ENCODE measurements around the gene TRMT44.
A peak's percentile ranks its signal among the peaks of the same experiment; 100 is the strongest.
"Not testable (repeated sequence)": the region's sequence is repeated elsewhere in the genome, so short reads cannot be mapped to it uniquely, and the experiment has no call there.

The TRMT44 gene

DNA sequence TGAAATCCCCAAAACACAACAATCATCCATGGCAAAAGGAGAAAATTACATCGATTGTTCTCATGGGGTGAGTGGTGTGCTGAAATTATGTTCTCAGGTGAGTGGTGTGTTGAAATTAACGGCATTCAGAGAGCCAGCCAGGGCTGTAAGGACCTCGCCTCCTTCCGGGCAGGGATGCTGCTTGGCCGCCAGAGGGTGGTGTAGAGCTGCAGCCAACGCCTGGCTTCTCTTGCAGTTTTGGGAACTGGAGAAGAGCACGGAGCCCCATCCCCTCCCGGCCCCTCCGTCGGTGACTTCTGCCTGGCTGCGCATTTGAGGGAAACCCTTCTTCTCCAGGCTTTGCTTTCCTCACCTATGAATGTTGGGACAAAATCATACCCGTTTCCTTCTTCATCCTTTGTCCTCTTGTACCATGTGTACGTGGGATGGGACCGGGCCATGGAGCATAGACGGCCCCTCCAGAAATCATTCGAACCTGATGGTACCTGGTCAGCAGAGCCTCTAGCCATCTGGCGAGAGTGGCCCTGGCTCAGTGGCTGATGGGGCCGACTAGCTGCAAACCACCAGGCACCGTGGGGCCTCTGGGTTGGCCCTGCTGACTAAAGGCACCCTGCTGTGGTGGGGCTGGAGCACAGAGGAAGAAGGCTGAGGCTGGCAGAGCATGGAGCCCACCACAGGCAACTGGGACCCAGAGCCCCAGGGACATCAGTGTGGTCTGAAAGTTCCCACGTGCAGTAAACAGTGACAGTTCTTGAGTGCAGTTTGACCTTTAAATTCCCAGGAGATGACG, 28.4 kb downstream of the TRMT44 start:
- DNase-seq (ENCODE audit: low read depth in 3 of 3), result peak; percentile 23 to 58 (median 36)

DNA sequence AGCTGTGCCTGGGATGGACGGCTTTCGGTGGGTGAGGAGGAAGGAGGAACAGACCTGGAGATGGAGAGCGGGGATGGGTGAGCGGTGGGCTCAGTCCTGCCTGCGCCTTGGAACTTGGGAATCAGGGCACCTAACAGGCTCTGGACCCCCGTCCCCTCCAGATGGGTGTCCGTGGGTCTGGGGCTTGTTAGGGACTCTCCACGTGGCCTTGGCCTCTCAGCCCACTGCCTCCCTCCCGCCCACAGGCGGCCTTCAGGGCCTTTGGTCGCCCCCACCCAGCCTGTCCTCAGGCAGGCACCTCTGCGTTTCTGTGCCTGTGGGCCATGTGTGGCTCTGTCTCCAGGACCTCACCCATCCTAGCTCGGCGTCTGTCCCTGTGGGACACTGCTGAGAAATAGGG, 29.0 kb downstream of the TRMT44 start:
- DNase-seq (ENCODE audit: low read depth in 3 of 3), result no peak

DNA sequence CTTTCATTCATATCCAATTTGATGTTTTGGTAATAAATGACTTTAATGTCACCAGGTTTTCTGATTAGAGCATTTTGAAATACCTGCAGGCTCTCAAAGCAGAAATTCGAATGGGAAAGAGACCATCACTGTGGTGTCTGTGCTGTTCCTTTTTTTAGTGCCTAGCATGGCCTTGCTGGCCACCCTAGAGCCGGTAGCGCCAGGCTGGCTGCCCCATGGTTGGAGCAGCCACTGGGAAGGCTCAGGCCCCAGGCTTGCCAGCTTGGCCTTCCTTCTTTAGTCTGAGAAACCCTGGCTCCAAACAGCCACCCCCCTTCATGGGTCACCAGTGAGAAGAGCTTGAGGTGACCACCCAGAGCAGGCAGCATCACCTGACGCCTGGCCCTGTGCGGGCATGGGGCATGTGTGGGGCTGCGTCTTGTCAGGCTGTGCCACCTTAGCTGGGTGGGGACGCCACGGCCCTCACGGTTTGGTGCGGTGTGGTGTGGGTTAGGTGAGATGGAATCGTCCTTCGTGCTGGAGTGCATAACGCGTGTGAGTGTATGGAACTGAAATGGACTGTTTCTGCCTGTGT, 30.0 kb downstream of the TRMT44 start:
- DNase-seq (ENCODE audit: low read depth in 3 of 3), result no peak

DNA sequence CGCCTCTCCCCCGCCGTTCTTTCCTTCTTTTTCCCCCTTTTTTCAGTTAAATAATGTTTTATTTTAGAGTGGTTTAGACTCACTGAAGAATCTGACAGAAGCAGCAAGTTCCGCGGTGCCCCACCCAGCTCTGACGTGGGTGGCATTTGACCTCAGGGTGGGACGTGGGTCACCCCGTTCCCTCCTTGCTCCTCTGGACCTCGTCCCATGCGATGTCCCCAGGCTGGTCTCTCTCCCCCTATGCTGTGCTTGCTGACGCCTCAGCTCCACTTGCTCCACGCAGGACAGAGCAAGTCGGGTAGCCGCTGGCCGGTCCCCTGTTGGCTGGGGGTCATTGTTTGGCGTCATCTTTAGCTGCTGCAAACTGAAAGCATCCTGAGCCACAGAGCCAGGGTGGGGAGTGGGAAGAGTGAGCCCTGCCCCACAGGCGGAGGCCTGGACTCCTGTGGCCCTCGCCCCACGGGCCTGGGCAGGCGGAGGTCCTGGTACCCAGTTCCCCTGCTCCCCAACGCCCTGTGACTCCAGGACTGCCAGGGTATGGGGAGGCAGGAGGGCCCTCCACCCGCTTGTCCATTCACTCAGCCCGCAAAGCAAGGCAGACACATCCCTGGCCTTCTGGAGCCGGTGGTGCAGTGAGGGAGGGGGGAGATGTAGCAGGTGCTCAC, 30.8 kb downstream of the TRMT44 start:
- DNase-seq (ENCODE audit: low read depth in 3 of 3), result no peak

DNA sequence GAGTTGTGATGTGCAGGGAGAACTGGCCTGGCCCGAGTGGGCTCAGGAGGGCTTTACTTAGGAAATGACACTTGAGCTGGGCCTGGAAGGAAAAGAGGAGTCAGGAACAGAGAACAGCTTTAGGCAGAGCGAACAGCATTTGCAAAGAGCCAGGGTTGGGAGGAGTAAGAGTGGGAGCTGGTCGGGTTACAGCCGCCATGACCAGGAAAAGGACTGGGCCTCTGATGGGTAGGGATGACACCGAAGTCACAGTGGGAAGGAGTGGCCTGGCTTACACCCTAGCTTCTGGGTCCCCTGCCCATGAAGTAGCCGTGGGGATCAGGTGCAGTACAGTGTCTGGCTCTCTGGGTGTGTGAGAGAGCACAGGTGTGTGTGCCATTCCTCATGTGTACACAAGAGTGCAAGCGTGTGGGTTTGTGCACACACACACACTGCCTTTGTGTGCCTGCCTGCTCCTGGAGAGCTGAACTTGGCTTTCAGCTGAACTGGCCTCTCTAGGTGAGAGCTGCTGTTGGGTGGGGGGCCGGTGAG, 31.6 kb downstream of the TRMT44 start:
- DNase-seq (ENCODE audit: low read depth in 3 of 3), result no peak

DNA sequence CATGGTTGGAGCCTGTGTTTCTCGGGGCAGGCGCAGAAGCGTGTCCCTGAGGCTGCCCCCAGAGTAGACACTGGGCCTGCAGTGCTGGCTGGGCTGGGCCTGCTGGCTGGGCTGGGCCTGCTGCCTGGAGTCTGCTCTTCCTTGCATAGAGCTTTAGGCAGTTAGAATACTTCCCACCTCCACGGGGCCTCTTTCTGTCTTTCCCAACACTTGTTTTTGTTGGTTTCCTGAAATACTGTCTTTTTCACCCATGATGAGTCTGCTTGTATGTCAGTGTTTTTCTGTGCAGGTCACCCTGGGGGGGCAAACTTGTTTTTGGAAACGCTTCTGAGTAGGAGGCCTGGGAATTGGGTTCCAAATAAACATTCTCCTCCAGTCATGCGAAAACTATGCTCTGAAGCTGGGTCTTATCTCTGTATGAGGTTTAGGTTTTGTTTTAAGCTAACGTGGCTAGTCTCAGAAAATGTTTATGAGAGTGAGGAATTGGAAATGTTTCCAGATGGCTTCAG, 32.2 kb downstream of the TRMT44 start:
- no peak for DNase-seq (ENCODE audit: low read depth in 3 of 3)

DNA sequence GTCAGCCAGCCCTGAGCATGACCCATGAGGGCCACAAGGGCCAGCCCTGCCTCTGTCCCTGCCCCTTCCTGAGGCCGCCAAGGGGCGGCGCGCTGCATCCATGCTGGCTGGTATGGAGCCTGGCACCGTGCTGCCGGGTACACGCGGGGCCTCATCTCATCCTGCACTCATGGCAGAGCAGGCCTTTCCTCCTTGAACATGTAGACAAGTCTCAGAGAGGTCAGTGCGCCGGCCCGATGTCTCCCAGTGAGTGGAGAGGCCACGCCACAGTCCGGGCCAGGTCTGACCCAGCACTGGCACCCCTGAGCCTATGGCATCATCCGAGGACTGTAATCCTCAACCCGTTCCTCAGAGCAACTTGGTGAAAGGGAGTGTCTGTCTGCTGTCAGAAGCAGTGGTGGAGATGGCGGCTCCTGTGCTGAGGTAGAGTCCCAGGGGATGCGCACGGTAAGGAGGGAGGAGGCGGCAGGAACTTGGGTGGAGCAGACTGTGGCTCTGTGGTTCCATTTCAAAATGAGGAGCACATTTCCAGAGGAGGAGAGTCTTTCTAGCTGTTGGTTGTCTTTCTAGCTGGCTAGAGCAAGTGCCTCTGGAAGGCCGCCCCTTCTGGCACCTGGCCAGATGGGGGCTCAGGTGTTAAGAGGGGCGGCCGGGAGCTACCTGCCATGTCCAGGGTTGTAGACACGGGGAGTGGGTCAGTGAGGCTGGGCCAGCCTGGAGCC, 32.8 kb downstream of the TRMT44 start:
- no peak for DNase-seq (ENCODE audit: low read depth in 3 of 3)

DNA sequence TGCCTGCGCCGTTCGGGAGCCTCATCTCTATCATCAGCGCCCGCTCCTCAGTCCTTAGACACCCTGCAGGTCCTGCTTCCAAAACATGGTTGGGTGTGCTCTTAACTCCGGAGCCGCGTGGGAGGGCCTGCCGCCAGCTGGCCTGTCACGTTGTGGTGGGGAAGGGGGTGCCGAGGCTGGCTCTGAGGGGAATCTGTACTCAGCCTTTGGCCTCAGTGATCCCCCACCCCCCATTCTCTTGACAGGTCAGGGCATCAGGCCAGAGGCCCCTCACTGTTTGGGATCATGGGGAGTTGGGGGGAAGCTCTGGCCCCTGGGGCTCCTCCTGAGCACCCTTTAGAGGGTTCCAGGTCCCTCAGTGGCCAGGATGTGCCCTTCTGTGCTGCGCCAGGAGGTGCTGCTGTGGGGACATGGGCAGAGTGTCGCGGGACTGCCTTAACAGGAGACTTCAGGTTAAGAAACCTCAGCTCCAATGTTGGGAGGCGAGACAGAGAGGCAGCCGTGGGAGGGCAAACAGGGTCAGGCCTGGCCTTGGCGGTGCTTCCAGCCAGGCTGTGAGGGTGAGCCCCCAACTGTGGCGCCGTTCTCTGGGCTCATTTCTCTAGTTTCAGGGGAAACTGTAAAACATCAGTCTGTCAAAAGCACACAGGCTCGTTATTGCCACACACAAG, 33.5 kb downstream of the TRMT44 start:
- DNase-seq (ENCODE audit: low read depth in 3 of 3), result no peak

DNA sequence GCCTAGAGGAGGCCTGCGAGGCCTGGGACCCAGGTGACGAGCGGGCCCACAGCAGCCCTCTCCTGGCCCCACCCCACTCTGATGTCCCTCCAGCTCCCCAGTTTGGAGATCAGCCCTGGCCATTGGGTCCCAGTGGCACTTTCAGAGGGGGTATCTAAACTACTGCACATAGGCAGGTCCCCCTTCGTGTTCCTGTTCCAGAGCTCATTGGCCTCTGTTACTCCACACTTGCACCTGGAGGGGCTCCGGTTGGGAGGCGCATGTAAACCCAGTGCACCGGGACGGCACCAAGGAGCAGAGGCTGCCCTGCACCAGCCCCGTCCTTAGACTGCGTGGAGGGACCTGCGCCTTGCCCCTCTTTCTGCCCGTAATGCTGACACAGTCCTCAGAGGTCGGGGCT, 34.3 kb downstream of the TRMT44 start:
- DNase-seq (ENCODE audit: low read depth in 3 of 3), result no peak

DNA sequence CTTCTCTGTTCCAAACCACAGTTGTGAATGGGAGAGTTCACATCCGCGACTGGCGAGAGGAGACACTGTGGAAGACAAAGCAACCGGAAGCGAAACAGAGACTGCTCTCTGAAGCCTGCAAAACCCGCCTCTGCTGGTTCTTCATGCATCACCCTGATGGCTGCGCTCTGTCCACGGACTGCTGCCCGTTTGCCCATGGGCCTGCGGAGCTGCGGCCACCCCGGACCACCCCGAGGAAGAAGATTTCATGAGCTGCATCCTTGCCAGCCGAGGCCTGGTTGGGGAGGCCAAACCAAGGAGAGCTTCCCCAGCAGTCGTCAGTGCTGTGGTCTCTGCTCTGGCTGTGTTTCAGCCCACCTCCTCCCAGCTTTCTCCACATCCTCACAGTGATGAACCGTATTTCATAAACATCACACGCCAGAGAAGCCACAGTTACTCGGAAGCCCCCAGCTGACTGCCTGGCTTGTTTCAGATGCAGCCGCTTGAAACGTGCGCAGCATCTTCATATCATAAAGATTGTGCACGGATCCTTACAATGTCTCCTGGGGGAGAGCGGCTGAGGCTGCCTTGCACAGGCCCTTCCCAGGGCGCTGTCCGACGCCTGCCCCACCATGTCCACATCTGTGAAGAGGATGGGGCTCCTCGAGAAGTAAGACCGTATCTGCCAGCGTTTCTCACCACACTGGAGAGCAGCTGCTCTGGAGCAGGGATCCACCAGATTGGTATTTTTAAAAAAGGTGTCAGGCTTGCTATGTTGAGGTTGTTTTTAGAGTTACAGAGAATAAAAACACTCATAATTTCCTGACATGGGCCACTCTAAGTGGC, 35.4 kb downstream of the TRMT44 start:
- no peak for DNase-seq (ENCODE audit: low read depth in 3 of 3)

DNA sequence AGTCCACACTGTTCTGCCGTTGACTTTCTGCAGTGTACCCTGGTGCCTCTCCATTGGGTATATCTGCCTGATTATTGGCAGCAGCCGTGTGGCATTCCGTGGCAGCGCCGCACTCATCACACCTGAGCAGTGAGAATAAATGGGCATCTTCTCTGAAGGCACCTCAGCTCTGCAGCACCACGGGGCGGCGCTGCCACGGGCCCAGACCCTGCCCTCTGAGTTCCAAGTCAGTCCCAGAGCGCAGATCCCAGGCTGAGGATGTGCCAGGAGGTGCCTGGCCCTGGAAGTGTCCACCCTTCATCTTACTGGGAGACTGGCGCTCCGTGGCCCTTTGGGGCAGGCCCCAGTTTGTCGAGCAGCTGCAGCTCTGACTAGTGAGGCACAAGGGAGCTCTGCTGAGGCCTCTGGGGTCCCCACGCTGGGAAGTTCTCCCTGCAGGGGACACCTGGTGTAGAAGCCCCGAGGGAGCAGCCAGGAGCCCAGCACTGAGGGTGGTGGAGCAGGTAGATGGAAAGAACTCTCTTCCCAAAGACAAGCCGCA, 36.6 kb downstream of the TRMT44 start:
- no peak for DNase-seq (ENCODE audit: low read depth in 3 of 3)

DNA sequence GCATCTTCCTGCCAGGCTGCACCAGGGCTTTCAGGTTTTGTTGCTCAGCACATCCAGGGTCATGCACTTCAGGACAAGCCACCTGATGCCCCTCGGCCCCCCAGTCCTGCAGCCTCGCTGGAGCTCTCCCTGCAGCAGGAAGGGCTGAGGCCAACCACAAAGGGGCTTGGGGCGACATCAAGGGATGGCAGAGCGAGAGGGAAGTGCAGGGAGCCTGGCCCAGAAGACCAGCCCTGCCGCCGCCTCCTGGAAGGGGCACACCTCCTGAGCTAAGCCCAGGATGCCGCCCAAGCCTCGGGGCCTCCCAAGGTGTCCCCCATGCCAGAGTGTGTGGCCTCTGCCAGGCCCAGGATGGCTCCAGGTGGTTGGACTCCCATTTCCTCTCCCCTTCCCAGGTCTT, 37.1 kb downstream of the TRMT44 start:
- no peak for DNase-seq (ENCODE audit: low read depth in 3 of 3)

DNA sequence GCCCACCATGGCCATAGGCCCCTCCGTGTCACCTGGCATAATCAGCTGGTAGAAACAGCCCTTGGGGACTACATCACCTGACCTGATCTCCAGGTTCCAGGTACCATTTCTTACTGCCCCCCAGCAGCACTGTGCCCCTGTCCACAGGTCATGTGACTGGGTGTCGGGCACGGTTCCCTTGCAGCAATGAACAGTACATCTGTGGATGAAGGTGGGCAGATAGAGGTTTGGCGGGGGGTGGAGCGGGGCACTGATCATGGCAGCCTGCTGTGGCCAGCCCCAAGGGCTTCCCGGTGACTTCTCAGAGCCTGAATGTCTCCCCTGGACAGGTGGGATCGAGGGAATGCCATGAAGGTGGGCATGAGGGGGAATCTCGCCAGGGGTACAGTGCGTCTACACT, 37.8 kb downstream of the TRMT44 start:
- no peak for DNase-seq (ENCODE audit: low read depth in 3 of 3)

DNA sequence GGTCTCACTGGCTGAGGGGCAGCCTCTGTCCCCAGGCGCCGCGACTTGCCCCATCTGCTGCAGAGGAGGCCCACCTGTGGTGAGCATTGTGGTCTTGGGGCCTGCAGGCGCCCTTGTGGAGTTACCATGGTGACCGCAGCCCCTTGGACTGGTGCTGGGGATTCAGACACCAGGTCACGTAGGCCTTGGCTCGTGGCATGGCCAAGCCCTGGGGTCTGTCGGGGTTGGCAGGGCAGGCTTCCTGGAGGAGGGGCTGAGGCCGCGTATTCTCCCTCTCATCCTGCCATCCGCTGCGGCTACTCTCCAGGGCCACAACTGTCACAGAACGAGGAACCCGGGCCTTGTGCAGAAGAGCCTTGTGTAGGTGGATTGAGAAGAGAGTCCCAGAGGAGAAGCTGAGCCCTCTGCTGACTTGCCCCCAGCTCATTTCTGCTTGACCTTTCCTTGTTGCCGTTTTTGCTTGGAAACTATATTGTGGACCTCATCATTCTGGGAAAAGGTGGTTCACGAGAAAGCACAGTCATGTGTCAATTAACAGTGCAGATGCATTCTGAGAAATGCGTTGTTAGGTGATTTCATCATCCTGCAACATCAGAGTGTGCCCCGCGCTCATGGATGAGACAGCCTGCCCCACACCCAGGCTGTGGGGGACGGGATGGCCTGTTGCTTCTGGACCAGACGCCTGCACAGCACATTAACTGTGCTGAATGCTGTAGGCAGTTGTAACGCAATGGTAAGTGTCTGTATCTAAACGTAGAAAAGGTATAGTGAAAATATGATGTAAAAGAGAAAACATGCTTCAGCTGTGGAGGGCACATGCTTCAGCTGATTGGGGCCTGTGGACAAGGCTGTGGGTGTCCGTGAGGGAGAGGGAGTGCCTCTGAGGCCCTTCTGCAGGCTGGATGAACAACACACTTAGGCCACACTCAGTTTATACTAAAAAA, 38.5 kb downstream of the TRMT44 start:
- DNase-seq (ENCODE audit: low read depth in 3 of 3), result no peak

DNA sequence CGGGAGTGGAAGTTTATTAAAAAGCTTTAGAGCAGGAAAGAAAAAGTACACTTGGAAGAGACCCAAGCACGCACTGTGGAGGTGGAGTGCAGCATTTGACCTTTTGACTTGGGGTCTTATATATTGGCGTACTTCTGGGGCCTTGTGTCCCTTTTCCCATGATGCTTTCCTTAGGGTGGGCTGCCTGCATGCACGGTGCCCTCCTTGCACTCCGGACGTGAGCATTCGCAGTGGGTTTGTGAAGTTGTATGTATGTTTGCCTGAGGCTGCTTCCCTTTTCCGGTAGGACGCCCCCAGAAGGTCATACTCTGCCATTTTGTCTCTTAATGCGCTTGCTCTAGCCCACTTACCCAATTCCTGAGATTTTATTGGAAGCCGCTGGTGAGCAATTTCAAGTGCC, 39.6 kb downstream of the TRMT44 start:
- DNase-seq (ENCODE audit: low read depth in 3 of 3), result no peak

DNA sequence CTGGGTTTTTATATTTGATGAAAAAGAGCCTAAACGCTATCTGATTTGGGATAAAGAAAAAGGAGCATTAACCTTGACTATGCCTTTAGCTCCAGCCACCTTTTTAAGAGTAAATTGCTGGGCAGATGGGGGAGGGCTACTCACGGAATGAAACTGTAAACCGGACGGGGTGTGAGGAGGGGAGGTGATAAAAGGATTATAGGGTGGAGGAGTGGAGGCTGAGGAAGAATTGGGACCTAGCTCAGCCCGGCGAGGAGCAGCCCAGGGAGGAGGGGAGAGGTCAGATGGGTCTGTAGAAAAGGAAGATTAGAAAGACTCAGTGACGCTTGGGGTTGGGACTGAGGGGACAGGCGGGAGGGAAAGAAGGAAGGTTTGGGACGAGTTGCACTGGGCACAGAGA, 46.1 kb downstream of the TRMT44 start:
- not testable (repeated sequence) for DNase-seq (ENCODE audit: low read depth in 3 of 3)

DNA sequence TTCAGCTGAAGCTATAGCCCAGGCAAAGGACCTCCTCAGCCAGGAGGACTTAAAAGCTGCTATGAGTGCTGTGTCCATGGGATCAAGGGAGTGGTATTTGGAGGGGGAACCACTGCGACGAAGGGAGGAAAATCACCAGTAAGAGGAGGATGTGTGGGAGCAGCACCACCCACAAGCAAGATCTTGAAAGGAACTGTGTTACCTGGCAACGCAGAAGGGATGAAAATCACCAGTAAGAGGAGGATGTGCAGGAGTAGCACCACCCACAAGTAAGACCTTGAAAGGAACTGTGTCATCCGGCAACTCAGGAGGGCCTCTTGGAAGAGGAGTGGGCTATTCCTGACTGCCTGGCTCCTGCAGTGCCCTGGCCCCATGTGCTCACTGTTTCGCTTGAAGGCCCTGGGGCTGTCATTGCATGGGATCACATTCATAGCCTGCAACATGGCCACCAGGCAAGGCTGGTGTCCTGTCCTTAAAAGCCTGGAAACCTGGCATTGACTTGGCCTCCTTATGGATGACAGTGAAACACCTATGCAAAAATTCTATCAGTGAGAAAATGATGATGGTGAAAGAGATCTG, 48.3 kb downstream of the TRMT44 start:
- DNase-seq (ENCODE audit: low read depth in 3 of 3), result no peak

DNA sequence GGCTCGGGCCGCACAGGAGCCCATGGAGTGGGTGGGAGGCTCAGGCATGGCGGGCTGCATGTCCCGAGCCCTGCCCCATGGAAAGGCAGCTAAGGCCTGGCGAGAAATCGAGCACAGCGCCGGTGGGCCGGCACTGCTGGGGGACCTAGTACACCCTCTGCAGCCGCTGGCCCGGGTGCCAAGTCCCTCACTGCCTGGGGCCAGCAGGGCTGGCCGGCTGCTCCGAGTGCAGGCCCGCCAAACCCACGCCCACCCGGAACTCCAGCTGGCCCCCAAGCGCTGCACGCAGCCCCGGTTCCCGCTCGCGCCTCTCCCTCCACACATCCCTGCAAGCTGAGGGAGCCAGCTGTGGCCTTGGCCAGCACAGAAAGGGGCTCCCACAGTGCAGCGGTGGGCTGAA, 50.9 kb downstream of the TRMT44 start:
- not testable (repeated sequence) for DNase-seq (ENCODE audit: low read depth in 3 of 3)

DNA sequence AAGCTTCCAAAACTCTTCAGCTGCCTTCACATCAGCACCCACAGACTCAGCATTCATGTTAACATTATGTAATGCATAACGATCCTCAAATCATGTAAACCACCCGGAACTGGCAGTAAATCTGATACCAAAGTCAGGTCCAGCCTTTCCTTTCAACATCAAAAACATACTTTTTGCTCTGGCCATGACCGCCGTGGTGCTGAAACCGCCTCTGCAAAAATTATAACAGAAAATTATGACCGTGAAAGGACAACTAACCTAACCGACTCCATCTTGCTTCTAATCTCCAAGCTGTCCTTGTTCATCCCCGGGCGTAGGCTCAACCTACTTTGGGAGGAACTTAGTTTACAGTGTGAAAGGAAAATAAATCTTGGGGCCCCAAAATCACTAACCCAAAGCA, 51.6 kb downstream of the TRMT44 start:
- DNase-seq (ENCODE audit: low read depth in 3 of 3), result no peak
